Breast epithelium (tissue), 4 donors: ENCODE data around the gene NRXN2. TPM values are rescaled to one million over a fixed set of nuclear protein-coding genes. Genes with fewer than 3 reads are reported as not detected.

Source experiments
- DNase-seq, 2 donors: peaks; one replicate each; pipeline ENCODE4 v3.0.0-alpha.2; 2019; ENCODE audit warnings: low spot score in 2 of 2
- H3K27ac ChIP-seq, 2 donors: fragments of 200-600 bp; sonication (generic) in 1 of 2; one replicate each; pipeline ENCODE4 v1.5.1; 2016 to 2019; ENCODE audit warnings: mild to moderate bottlenecking in 1 of 2
- H3K27me3 ChIP-seq, 2 donors: fragments of 200-600 bp; sonication (generic) in 1 of 2; one replicate each; pipeline versions ENCODE4 v1.5.1 to v1.6.0; 2017 to 2019; ENCODE audit warnings: control low read depth in 1 of 2, mild to moderate bottlenecking in 1 of 2
- H3K36me3 ChIP-seq: fragments of 200-600 bp; one replicate; pipeline ENCODE4 v1.5.1; 2019
- H3K4me1 ChIP-seq, 2 donors: fragments of 200-600 bp; sonication (generic); one replicate each; pipeline ENCODE4 v1.5.1; 2016 to 2019; ENCODE audit warnings: control low read depth in 1 of 2
- H3K4me3 ChIP-seq, 3 donors: fragments of 200-600 bp; sonication (generic); 1 replicate in 2 of 3; 2 replicates in 1 of 3; pipeline ENCODE4 v1.5.1; 2016 to 2019; ENCODE audit warnings: mild to moderate bottlenecking in 3 of 3, moderate library complexity in 2 of 3
- H3K9me3 ChIP-seq, 2 donors: fragments of 200-600 bp; sonication (generic) in 1 of 2; one replicate each; pipeline ENCODE4 v1.5.1; 2016 to 2019; ENCODE audit warnings: control low read depth in 1 of 2
- POLR2A ChIP-seq: fragments of 450-650 bp; IDR thresholded peaks from one replicate; pipeline ENCODE4 v1.6.1; 2016; ENCODE audit warnings: antibody characterized with exemption, mild to moderate bottlenecking, moderate library complexity
- POLR2AphosphoS5 ChIP-seq, 3 donors: sonication (generic); formaldehyde crosslinking; IDR thresholded peaks; one replicate each; pipeline ENCODE4 v1.6.1; 2017; ENCODE audit warnings: antibody characterized with exemption in 3 of 3
- intact Hi-C: fragments of 100-400 bp; cut with DNase I; formaldehyde crosslinking; loops from one replicate; pipeline ENCODE4 v1.15.1; 2023; ENCODE audit warnings: low total_unique reads
- total RNA-seq, 3 donors: library from RNA; depleted of rRNA; stranded (reverse); fragments of >200 nt; gene quantifications; one replicate each; pipeline ENCODE4 v1.1.0, GENCODE V29; 2016
- TF ChIP-seq, protein P1 (sequence below), 3 donors: fragments of 450-650 bp; IDR thresholded peaks; one replicate each; pipeline ENCODE4 v1.5.1; 2016 to 2017; ENCODE audit warnings: antibody characterized with exemption in 3 of 3, mild to moderate bottlenecking in 3 of 3, moderate library complexity in 3 of 3

Gene NRXN2
- total RNA-seq, 3 donors from 2014 or later: 1.8 to 4.3 (median 3.5) TPM

GRCh38 chr11:64564947-64565889 is 157.8 kb downstream of the NRXN2 start:
- no peaks in the 10 kb centered on the region for H3K27me3 ChIP-seq
- no peak overlapping the region for H3K27ac ChIP-seq
- DNase-seq: no peak
- no peaks in the 10 kb centered on the region for H3K4me1 ChIP-seq
- intact Hi-C loops: no loop called here
- H3K4me3 ChIP-seq: no peak overlapping the region
- H3K36me3 ChIP-seq: no peaks in the 10 kb centered on the region
- TF ChIP-seq POLR2AphosphoS5 (IDR thresholded peaks at IDR 0.05) (no peak), POLR2A (no peak)
- TF ChIP-seq, protein P1, sequence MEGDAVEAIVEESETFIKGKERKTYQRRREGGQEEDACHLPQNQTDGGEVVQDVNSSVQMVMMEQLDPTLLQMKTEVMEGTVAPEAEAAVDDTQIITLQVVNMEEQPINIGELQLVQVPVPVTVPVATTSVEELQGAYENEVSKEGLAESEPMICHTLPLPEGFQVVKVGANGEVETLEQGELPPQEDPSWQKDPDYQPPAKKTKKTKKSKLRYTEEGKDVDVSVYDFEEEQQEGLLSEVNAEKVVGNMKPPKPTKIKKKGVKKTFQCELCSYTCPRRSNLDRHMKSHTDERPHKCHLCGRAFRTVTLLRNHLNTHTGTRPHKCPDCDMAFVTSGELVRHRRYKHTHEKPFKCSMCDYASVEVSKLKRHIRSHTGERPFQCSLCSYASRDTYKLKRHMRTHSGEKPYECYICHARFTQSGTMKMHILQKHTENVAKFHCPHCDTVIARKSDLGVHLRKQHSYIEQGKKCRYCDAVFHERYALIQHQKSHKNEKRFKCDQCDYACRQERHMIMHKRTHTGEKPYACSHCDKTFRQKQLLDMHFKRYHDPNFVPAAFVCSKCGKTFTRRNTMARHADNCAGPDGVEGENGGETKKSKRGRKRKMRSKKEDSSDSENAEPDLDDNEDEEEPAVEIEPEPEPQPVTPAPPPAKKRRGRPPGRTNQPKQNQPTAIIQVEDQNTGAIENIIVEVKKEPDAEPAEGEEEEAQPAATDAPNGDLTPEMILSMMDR (IDR thresholded peaks at IDR 0.05): no peak
- no peaks in the 10 kb centered on the region for H3K9me3 ChIP-seq

DNA sequence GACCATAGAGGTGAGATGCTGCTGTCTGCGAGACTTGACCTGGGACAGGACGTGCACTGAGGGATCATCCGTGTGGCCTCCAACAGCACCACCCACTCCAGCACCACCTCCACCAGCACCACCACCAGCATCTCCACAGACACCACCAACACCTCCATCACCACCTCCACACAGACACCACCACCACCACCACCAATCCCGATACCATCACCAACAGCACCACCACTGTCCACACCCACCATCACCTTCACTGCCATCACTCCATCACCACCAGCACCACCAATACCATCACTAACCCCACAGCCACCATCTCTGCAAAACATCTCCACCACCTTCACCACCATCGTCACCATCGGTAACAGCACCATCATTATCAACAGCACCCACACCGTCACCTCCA is 158.6 kb downstream of the NRXN2 start:
- intact Hi-C loops: no loop called here
- DNase-seq: no peak
- no peak overlapping the region for H3K4me3 ChIP-seq
- no peaks in the 10 kb centered on the region for H3K36me3 ChIP-seq
- H3K27ac ChIP-seq: no peak overlapping the region
- H3K4me1 ChIP-seq: no peaks in the 10 kb centered on the region
- TF ChIP-seq, protein P1 (IDR thresholded peaks at IDR 0.05): no peak
- TF ChIP-seq POLR2AphosphoS5 (IDR thresholded peaks at IDR 0.05) (no peak), POLR2A (no peak)
- no peaks in the 10 kb centered on the region for H3K9me3 ChIP-seq
- no peaks in the 10 kb centered on the region for H3K27me3 ChIP-seq

GRCh38 chr11:64563966-64564365 is 159.0 kb downstream of the NRXN2 start:
- no peaks in the 10 kb centered on the region for H3K27me3 ChIP-seq
- H3K4me3 ChIP-seq: no peak overlapping the region
- no peak for TF ChIP-seq POLR2A
- TF ChIP-seq, protein P1 (IDR thresholded peaks at IDR 0.05): no peak
- TF ChIP-seq POLR2AphosphoS5 (IDR thresholded peaks at IDR 0.05): no peak
- no peaks in the 10 kb centered on the region for H3K36me3 ChIP-seq
- no peak overlapping the region for H3K27ac ChIP-seq
- H3K9me3 ChIP-seq: no peaks in the 10 kb centered on the region
- H3K4me1 ChIP-seq: no peaks in the 10 kb centered on the region
- intact Hi-C loops: no loop called here
- no peak for DNase-seq

DNA sequence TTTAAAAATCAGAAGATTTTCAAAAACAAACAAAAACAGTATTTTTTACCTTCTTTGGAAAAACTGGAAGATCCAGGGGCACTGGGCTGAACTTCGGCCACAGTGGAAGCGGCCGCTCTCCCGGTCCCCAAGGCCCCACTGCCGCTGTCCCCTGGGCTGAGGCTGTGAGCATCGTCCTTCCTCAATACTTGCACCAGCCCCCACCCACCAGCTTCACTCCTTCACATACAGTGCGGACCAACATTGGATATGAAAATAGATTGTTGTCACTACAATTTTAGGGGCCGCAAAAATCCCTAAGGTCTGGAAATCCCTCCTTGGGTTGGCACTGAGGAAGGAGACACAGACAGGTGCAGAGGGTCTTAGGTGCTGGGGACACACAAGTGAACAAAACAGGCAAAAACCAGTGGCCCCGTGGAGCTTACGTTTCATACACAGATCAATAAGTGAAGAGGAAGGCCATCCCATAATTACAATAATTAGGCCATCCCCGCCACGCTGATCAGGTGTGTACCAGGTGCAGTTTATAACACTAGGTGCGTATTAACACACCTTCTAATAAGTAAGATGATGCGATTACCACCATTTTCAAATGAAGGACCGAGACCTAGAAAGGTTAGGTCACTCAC is 160.2 kb downstream of the NRXN2 start:
- Histone ChIP-seq H3K27ac (no peak overlapping the region), H3K27me3 (no peaks in the 10 kb centered on the region), H3K9me3 (no peaks in the 10 kb centered on the region), H3K36me3 (no peaks in the 10 kb centered on the region), H3K4me1 (no peaks in the 10 kb centered on the region), H3K4me3 (no peak overlapping the region)
- DNase-seq: no peak
- TF ChIP-seq POLR2AphosphoS5 (IDR thresholded peaks at IDR 0.05) (no peak), POLR2A (no peak)
- TF ChIP-seq, protein P1 (IDR thresholded peaks at IDR 0.05): no peak
- intact Hi-C loops: no loop called here
